ENCODE results near the gene ACSM4.
"Not testable (repeated sequence)": the region's sequence is repeated elsewhere in the genome, so short reads cannot be mapped to it uniquely, and the experiment has no call there.

The ACSM4 gene

DNA sequence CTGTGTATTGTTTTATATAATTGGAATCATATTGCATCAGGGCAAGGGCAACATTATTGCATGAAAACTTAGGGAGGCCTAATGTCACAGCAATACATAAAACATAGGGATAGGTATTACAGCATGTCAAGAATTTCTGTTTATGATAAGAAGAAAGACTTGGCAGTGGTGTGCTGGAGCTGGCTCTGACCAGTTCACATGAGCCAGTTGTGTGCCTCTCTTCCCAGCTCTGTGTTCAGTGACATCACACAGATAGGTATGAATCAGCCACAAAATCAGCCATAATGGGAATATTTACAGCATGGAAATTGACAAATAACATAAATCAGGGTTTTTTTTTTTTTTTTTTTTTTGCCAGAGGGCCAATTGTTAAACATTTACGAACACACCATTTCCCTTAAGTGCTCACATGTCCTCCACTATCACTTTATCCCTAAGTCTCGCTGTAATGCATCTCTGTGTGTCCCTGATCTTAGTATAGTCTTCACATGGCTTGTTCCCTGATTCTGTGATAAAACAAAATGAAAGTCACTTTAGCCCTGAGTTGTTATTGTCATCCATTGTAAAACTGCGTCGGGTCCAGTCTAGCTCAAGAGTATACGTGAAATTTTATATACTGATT, 31.9 kb upstream of the ACSM4 start:
- Histone ChIP-seq H3K79me2 (ENCODE audit: control insufficient read depth, insufficient read depth, low read length) (no peaks in the 10 kb centered on the region), H3K4ac (ENCODE audit: low read depth, low read length) (no peak overlapping the region), H2BK120ac (ENCODE audit: low read depth, low read length) (peak overlapping the region; percentile 88), H3K4me3 (ENCODE audit: low read length) (no peak overlapping the region), H4K8ac (ENCODE audit: low read depth, low read length) (no peak overlapping the region), H3K27ac (ENCODE audit: low read depth, low read length) (no peak overlapping the region), H2AK5ac (ENCODE audit: low read length) (no peak overlapping the region), H3K23ac (ENCODE audit: low read length) (no peak overlapping the region), H3K9ac (ENCODE audit: low read length) (no peak overlapping the region), H4K5ac (ENCODE audit: low read length) (no peak overlapping the region), H3K79me1 (ENCODE audit: low read length) (no peaks in the 10 kb centered on the region), H3K4me1 (ENCODE audit: control insufficient read depth, low read depth, low read length) (no peaks in the 10 kb centered on the region), H3K56ac (ENCODE audit: low read length) (no peak overlapping the region), H3K18ac (ENCODE audit: low read length) (no peak overlapping the region), H3K27me3 (ENCODE audit: insufficient read depth, low read length, poor library complexity) (no peaks in the 10 kb centered on the region), H2BK15ac (replicated peaks; ENCODE audit: low read depth) (no peak overlapping the region), H2BK5ac (ENCODE audit: low read length) (no peak overlapping the region), H3K36me3 (ENCODE audit: control insufficient read depth, insufficient read depth, low read length) (no peaks in the 10 kb centered on the region), H3K4me2 (ENCODE audit: low read length) (no peak overlapping the region)
- no peak for DNase-seq
- WGBS (ENCODE audit: extremely low coverage, insufficient coverage, low lambda C conversion rate): no CpG with 5 or more reads among the region's 5 CpGs

DNA sequence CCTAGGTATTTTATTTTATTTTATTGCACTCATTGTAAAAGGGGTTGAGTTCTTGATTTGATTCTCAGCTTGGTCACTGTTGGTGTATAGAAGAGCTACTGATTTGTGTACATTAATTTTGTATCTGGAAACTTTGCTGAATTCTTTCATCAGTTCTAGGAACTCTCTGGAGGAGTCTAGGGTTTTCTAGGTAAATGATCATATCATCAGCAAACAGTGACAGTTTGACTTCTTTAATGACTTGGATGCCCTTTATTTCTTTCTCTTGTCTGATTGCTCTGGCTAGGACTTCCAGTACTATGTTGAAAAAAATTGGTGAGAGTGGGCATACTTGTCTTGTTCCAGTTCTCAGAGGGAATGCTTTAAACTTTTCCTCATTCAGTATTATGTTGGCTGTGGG, 28.4 kb upstream of the ACSM4 start:
- H4K8ac ChIP-seq (ENCODE audit: low read depth, low read length); H3K4me1 ChIP-seq (ENCODE audit: control insufficient read depth, low read depth, low read length); H3K18ac ChIP-seq (ENCODE audit: low read length); H2BK15ac ChIP-seq (replicated peaks; ENCODE audit: low read depth); H2BK120ac ChIP-seq (ENCODE audit: low read depth, low read length); DNase-seq; H3K36me3 ChIP-seq (ENCODE audit: control insufficient read depth, insufficient read depth, low read length); H3K9ac ChIP-seq (ENCODE audit: low read length); H3K79me2 ChIP-seq (ENCODE audit: control insufficient read depth, insufficient read depth, low read length); H3K27me3 ChIP-seq (ENCODE audit: insufficient read depth, low read length, poor library complexity); H3K79me1 ChIP-seq (ENCODE audit: low read length); H2AK5ac ChIP-seq (ENCODE audit: low read length); H4K5ac ChIP-seq (ENCODE audit: low read length); H3K4me2 ChIP-seq (ENCODE audit: low read length); H3K56ac ChIP-seq (ENCODE audit: low read length); H3K4ac ChIP-seq (ENCODE audit: low read depth, low read length); H2BK5ac ChIP-seq (ENCODE audit: low read length); H3K27ac ChIP-seq (ENCODE audit: low read depth, low read length); H3K23ac ChIP-seq (ENCODE audit: low read length); H3K4me3 ChIP-seq (ENCODE audit: low read length): not testable (repeated sequence)

GRCh38 chr12:7282844-7283243, 21.0 kb upstream of the ACSM4 start:
- Histone ChIP-seq H3K4ac (ENCODE audit: low read depth, low read length) (no peak overlapping the region), H4K5ac (ENCODE audit: low read length) (peak overlapping the region; percentile 23), H3K18ac (ENCODE audit: low read length) (peak overlapping the region; percentile 56), H2AK5ac (ENCODE audit: low read length) (peak overlapping the region; percentile 93), H4K8ac (ENCODE audit: low read depth, low read length) (no peak overlapping the region), H3K9ac (ENCODE audit: low read length) (no peak overlapping the region), H3K79me2 (ENCODE audit: control insufficient read depth, insufficient read depth, low read length) (no peaks in the 10 kb centered on the region), H3K56ac (ENCODE audit: low read length) (peak overlapping the region; percentile 44), H3K27ac (ENCODE audit: low read depth, low read length) (no peak overlapping the region), H3K4me3 (ENCODE audit: low read length) (no peak overlapping the region), H3K27me3 (ENCODE audit: insufficient read depth, low read length, poor library complexity) (no peaks in the 10 kb centered on the region), H3K4me2 (ENCODE audit: low read length) (no peak overlapping the region), H2BK15ac (replicated peaks; ENCODE audit: low read depth) (no peak overlapping the region), H3K79me1 (ENCODE audit: low read length) (no peaks in the 10 kb centered on the region), H3K36me3 (ENCODE audit: control insufficient read depth, insufficient read depth, low read length) (no peaks in the 10 kb centered on the region), H3K4me1 (ENCODE audit: control insufficient read depth, low read depth, low read length) (no peaks in the 10 kb centered on the region), H3K23ac (ENCODE audit: low read length) (no peak overlapping the region), H2BK120ac (ENCODE audit: low read depth, low read length) (peak overlapping the region; percentile 82), H2BK5ac (ENCODE audit: low read length) (peak overlapping the region; percentile 74)
- no CpG with 5 or more reads among the region's 2 CpGs for WGBS (ENCODE audit: extremely low coverage, insufficient coverage, low lambda C conversion rate)
- no peak for DNase-seq

- Histone ChIP-seq H3K4me3 (ENCODE audit: low read length) (no peak overlapping the region), H3K56ac (ENCODE audit: low read length) (no peak overlapping the region), H3K36me3 (ENCODE audit: control insufficient read depth, insufficient read depth, low read length) (no peaks in the 10 kb centered on the region), H3K9ac (ENCODE audit: low read length) (no peak overlapping the region), H3K23ac (ENCODE audit: low read length) (no peak overlapping the region), H3K27me3 (ENCODE audit: insufficient read depth, low read length, poor library complexity) (no peaks in the 10 kb centered on the region), H3K27ac (ENCODE audit: low read depth, low read length) (no peak overlapping the region), H4K5ac (ENCODE audit: low read length) (no peak overlapping the region), H3K79me2 (ENCODE audit: control insufficient read depth, insufficient read depth, low read length) (no peaks in the 10 kb centered on the region), H3K4ac (ENCODE audit: low read depth, low read length) (no peak overlapping the region), H4K8ac (ENCODE audit: low read depth, low read length) (no peak overlapping the region), H3K79me1 (ENCODE audit: low read length) (no peaks in the 10 kb centered on the region), H3K4me2 (ENCODE audit: low read length) (no peak overlapping the region), H2BK120ac (ENCODE audit: low read depth, low read length) (no peak overlapping the region), H2BK15ac (replicated peaks; ENCODE audit: low read depth) (no peak overlapping the region), H3K4me1 (ENCODE audit: control insufficient read depth, low read depth, low read length) (no peaks in the 10 kb centered on the region), H2BK5ac (ENCODE audit: low read length) (no peak overlapping the region), H2AK5ac (ENCODE audit: low read length) (no peak overlapping the region), H3K18ac (ENCODE audit: low read length) (no peak overlapping the region)
- DNase-seq: peak; percentile 74
- no CpG with 5 or more reads among the region's 2 CpGs for WGBS (ENCODE audit: extremely low coverage, insufficient coverage, low lambda C conversion rate)
These were observed 14.1 kb upstream of the ACSM4 start for GRCh38 chr12:7289743-7290142.

DNA sequence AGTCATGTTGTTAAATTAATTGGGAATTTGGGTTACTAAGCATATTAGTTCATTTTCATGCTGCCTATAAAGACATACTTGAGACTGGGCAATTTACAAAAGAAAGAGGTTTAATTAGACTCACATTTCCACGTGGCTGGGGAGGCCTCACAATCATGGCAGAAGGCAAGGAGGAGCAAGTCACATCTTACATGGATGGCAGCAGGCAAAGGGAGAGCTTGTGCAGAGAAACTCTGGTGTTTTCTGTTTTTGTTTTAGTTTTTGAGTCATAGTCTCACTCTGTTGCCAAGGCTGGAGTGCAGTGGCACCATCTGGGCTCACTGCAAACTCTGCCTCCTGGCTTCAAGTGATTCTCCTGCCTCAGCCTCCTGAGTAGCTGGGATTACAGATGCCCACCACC, 13.3 kb upstream of the ACSM4 start:
- not testable (repeated sequence) for H3K27ac ChIP-seq (ENCODE audit: low read depth, low read length); H3K4me1 ChIP-seq (ENCODE audit: control insufficient read depth, low read depth, low read length); H3K23ac ChIP-seq (ENCODE audit: low read length); H3K9ac ChIP-seq (ENCODE audit: low read length); H3K56ac ChIP-seq (ENCODE audit: low read length); H3K4me3 ChIP-seq (ENCODE audit: low read length); H2BK15ac ChIP-seq (replicated peaks; ENCODE audit: low read depth); DNase-seq; H3K4me2 ChIP-seq (ENCODE audit: low read length); H3K79me2 ChIP-seq (ENCODE audit: control insufficient read depth, insufficient read depth, low read length); H3K36me3 ChIP-seq (ENCODE audit: control insufficient read depth, insufficient read depth, low read length); H3K27me3 ChIP-seq (ENCODE audit: insufficient read depth, low read length, poor library complexity); H2BK5ac ChIP-seq (ENCODE audit: low read length); H3K79me1 ChIP-seq (ENCODE audit: low read length); H2AK5ac ChIP-seq (ENCODE audit: low read length); H4K5ac ChIP-seq (ENCODE audit: low read length); H3K4ac ChIP-seq (ENCODE audit: low read depth, low read length); H4K8ac ChIP-seq (ENCODE audit: low read depth, low read length); H3K18ac ChIP-seq (ENCODE audit: low read length); H2BK120ac ChIP-seq (ENCODE audit: low read depth, low read length)
- no CpG with 5 or more reads among the region's 1 CpG for WGBS (ENCODE audit: extremely low coverage, insufficient coverage, low lambda C conversion rate)

- no CpG with 5 or more reads among the region's 2 CpGs for WGBS (ENCODE audit: extremely low coverage, insufficient coverage, low lambda C conversion rate)
- H3K4me3 ChIP-seq (ENCODE audit: low read length): no peak overlapping the region
- no peaks in the 10 kb centered on the region for H3K27me3 ChIP-seq (ENCODE audit: insufficient read depth, low read length, poor library complexity)
These were observed 11.6 kb upstream of the ACSM4 start for GRCh38 chr12:7292300-7292699.

More at GRCh38 chr12:7292300-7292699, 11.6 kb upstream of the ACSM4 start:
- no peak overlapping the region for H3K18ac ChIP-seq (ENCODE audit: low read length)
- H2AK5ac ChIP-seq (ENCODE audit: low read length): no peak overlapping the region
- H2BK5ac ChIP-seq (ENCODE audit: low read length): no peak overlapping the region
- no peak overlapping the region for H2BK120ac ChIP-seq (ENCODE audit: low read depth, low read length)
- no peak overlapping the region for H2BK15ac ChIP-seq (replicated peaks; ENCODE audit: low read depth)
- no peak overlapping the region for H4K8ac ChIP-seq (ENCODE audit: low read depth, low read length)
- DNase-seq: no peak
- no peak overlapping the region for H3K56ac ChIP-seq (ENCODE audit: low read length)
- no peak overlapping the region for H3K23ac ChIP-seq (ENCODE audit: low read length)
- H3K79me1 ChIP-seq (ENCODE audit: low read length): no peaks in the 10 kb centered on the region
- no peak overlapping the region for H3K4me2 ChIP-seq (ENCODE audit: low read length)
- no peak overlapping the region for H3K27ac ChIP-seq (ENCODE audit: low read depth, low read length)
- H3K4ac ChIP-seq (ENCODE audit: low read depth, low read length): no peak overlapping the region
- no peaks in the 10 kb centered on the region for H3K36me3 ChIP-seq (ENCODE audit: control insufficient read depth, insufficient read depth, low read length)
- no peak overlapping the region for H3K9ac ChIP-seq (ENCODE audit: low read length)
- H4K5ac ChIP-seq (ENCODE audit: low read length): no peak overlapping the region
- no peaks in the 10 kb centered on the region for H3K79me2 ChIP-seq (ENCODE audit: control insufficient read depth, insufficient read depth, low read length)
- H3K4me1 ChIP-seq (ENCODE audit: control insufficient read depth, low read depth, low read length): no peaks in the 10 kb centered on the region
